Peyer's patch (tissue), 4 donors: Measurements from ENCODE around the gene TARS1.

ENCODE experiments used
- POLR2A ChIP-seq, 2 donors: fragments of 450-650 bp; IDR thresholded peaks; one replicate each; pipeline ENCODE4 v1.5.1; 2017; ENCODE audit warnings: antibody characterized with exemption in 2 of 2, mild to moderate bottlenecking in 2 of 2, moderate library complexity in 2 of 2
- TF ChIP-seq, protein P1 (sequence below), 6 experiments: fragments of 450-650 bp in 4 of 6; fragments of 200-600 bp in 2 of 6; sonication (generic) in 1 of 6; IDR thresholded peaks; one replicate each; pipeline ENCODE4 v1.5.1; 2017 to 2019; ENCODE audit warnings: antibody characterized with exemption in 6 of 6, mild to moderate bottlenecking in 3 of 6, moderate library complexity in 1 of 6

DNA sequence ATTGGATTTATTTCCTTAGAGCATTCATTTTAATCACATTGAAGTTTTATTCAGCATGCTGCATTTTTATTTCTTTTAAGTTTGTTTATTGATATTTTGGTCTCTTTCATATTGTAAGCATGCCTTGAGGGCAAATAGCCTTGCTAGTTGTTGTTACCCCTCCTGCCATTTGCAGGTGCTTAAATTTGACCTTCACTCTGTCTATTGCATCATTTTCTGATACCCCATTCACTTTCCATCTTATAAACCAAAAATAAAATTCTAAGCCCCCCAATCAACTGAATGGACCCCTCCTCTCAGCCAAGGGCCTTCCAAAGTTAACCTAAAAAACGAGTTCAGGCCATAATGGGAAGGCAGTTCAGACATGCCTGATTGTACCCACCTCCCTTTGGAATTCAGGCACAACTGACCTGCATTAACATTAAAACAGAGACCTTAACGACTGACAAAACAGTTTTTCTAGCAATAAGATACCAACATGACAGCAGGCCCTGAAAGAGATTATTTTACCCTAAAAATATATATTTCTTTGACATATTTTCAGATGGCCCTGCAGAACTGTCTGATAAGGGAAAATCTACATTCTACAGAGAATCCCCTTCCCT lies 32.1 kb downstream of the TARS1 start:
- TF ChIP-seq, protein P1, sequence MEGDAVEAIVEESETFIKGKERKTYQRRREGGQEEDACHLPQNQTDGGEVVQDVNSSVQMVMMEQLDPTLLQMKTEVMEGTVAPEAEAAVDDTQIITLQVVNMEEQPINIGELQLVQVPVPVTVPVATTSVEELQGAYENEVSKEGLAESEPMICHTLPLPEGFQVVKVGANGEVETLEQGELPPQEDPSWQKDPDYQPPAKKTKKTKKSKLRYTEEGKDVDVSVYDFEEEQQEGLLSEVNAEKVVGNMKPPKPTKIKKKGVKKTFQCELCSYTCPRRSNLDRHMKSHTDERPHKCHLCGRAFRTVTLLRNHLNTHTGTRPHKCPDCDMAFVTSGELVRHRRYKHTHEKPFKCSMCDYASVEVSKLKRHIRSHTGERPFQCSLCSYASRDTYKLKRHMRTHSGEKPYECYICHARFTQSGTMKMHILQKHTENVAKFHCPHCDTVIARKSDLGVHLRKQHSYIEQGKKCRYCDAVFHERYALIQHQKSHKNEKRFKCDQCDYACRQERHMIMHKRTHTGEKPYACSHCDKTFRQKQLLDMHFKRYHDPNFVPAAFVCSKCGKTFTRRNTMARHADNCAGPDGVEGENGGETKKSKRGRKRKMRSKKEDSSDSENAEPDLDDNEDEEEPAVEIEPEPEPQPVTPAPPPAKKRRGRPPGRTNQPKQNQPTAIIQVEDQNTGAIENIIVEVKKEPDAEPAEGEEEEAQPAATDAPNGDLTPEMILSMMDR (IDR thresholded peaks at IDR 0.05) = no peak
- no peak for TF ChIP-seq POLR2A (IDR thresholded peaks at IDR 0.05)
